ENCODE results near the gene PHOSPHO1.

Gene PHOSPHO1

GRCh38 chr17:49218941-49219913 lies 11.4 kb downstream of the PHOSPHO1 start:
- peak; percentile 73 for DNase-seq (ENCODE audit: low spot score)

GRCh38 chr17:49217651-49218413 lies 12.8 kb downstream of the PHOSPHO1 start:
- DNase-seq (ENCODE audit: low spot score) = peak; percentile 81

- DNase-seq (ENCODE audit: low spot score) = no peak
These were observed 13.5 kb downstream of the PHOSPHO1 start for GRCh38 chr17:49216953-49217650.

DNA sequence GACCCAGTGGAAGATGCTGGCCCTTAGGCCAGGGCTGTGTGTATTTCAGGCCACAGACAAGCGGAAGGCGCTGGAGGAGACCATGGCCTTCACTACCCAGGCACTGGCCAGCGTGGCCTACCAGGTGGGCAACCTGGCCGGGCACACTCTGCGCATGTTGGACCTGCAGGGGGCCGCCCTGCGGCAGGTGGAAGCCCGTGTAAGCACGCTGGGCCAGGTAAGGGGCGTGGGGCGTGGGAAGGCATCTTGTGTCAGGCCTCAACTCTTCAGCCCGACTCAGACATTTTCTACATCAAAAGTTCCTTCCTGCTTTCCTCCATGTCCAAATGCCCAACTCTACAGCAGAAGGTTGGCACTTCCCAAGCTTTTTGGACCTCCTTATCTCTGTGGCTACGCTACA lies 14.1 kb downstream of the PHOSPHO1 start:
- DNase-seq (ENCODE audit: low spot score) = no peak

GRCh38 chr17:49214676-49215360 lies 15.8 kb downstream of the PHOSPHO1 start:
- DNase-seq (ENCODE audit: low spot score) = no peak

- DNase-seq (ENCODE audit: low spot score) = no peak
These were observed 16.7 kb downstream of the PHOSPHO1 start for GRCh38 chr17:49213847-49214246.

DNA sequence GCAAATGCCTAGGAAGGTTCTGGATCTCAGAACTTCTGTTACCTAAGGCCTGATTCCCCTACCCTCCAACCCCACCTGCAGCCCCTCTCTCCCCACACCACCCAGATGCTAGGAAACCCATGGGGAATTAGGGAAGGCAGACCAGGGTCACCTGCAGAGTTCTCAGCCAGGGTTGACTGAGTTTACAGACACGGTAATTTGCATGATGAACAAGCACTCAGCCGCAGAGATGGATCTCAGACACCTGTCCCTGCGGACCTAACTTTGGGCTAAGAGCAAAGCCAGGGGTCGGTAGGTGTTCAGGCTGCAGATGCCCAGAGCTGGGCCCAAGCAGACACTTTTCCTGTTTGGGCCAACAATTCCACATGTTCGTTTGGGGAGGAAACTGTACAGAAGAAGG lies 17.2 kb downstream of the PHOSPHO1 start:
- no peak for DNase-seq (ENCODE audit: low spot score)

GRCh38 chr17:49210158-49211029 lies 20.2 kb downstream of the PHOSPHO1 start, which contains the start of the genes ABI3 and GNGT2:
Gene ABI3, plus strand, starts transcription at chr17:49210707. Its CDS starts 18 bp downstream, at chr17:49210725.
Gene GNGT2, minus strand, starts transcription at chr17:49210574. Its CDS starts 3,152 bp downstream, at chr17:49207422.
- DNase-seq (ENCODE audit: low spot score) = peak; percentile 68

GRCh38 chr17:49209061-49209571 lies 21.5 kb downstream of the PHOSPHO1 start:
- no peak for DNase-seq (ENCODE audit: low spot score)

- no peak for DNase-seq (ENCODE audit: low spot score)
These were observed 26.1 kb downstream of the PHOSPHO1 start for GRCh38 chr17:49204516-49204915.

GRCh38 chr17:49203796-49204195 lies 26.8 kb downstream of the PHOSPHO1 start:
- no peak for DNase-seq (ENCODE audit: low spot score)

- no peak for DNase-seq (ENCODE audit: low spot score)
These were observed 29.1 kb downstream of the PHOSPHO1 start for GRCh38 chr17:49201481-49201927.

DNA sequence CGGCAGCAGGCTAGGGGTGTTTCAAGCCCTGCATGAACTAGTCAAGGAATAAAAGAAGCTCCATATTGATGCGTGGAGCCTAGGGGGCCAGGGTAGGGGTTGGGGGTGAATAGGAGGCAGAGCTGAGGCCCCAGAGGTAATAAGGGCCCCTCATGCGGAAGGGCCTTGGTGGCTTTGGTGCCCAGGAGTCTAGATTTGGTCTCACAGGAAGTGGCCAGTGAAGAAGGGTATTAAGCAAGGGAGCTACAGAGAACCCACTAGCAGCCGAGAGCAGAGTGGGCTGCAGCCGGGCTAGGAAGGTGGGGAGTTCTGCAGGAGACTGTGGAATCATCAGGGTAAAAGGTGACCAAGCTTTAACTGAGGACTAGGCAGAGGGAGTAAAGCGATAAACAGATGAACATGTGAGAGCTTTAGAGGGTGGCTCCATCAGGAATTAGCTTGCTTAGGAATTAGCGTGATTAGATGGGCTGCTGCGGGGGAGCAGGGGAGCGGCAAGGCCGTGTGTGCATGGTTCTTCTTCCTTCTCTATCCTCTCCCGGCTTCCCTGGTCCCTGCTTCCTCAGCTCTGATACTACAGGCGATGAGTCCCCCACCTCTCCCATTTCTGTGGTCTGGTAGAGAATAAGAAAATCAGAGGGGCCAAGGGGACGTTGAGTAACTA lies 30.0 kb downstream of the PHOSPHO1 start:
- no peak for DNase-seq (ENCODE audit: low spot score)

DNA sequence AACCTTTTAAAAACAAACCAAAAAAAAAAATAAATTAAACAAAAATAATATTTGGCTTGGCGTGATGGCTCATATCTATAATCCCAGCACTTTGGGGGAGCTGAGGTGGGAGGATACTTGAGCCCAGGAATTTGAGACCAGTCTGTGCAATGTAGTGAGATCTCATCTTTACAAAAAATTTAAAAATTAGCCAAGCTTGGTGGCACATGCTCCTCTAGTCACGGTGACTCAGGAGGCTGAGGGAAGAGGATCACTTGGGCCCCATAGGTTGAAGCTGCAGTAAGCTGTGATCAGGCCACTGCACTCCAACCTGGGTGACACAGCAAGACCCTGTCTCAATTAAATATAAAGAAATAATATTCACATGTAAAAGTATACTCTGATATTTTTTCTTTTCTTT lies 32.4 kb downstream of the PHOSPHO1 start:
- DNase-seq (ENCODE audit: low spot score) = no peak

DNA sequence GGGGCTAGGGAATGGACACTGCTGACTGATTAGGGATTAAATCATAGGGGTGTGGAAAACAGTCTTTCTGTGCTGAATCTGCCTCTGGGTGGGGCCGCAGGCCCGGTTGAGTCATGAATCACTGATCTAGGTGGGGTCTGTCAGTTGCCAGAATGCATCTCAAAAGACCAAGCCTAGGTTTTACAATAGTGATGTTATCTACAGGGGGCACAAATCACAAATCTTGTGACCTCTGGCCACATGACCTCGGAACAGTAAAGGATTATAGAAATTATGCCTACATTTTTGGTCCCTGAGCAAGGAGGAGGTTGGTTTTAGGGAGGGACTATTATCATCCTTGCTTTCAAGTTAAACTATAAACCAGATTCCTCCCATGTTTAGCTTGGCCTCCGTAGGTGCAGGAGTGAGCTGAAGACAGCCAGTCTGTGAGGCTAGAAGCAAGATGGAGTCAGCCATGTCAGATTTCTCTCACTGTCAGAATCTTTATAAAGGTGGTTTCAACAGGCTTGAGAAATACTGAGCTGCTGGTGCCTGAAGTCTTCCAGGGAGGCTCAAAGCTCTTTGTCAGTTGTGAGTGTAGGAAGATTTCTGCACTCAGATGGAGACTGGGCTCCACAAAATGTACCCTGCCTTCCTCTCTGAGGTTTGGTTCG lies 33.1 kb downstream of the PHOSPHO1 start:
- no peak for DNase-seq (ENCODE audit: low spot score)

DNA sequence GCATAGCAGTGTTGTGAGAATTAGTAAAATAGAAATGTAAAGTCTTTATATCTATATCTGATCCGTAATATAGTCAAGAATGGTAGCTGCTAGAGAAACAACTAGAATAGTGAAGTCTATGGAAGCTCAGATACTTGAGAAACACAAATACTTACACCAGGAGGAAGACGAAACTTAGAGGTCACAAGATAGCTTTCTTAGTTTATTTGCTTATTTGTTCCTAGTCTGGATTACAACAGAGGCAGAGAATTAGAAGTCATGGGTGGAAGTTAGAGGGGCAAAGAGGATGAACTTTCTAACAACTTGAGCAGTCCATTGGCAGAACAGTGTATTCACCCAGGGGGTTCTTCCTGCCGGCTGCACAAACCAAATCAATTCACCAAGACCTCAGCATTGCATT lies 34.1 kb downstream of the PHOSPHO1 start:
- no peak for DNase-seq (ENCODE audit: low spot score)

- DNase-seq (ENCODE audit: low spot score) = no peak
These were observed 34.8 kb downstream of the PHOSPHO1 start for GRCh38 chr17:49195751-49196150.

DNA sequence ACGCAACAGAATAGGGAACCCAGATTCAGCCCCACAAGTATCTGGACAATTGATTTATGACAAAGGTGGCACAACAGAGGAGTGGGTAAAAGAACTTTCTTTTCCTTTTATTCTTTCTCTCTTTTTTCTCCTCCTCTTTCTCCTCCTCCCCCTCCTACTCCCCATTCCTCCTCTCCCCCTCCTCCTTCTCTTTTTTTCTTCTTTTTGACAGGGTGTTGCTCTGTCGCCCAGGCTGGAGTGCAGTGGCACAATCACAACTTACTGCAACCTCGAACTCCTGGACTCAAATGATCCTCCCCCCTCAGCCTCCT lies 36.3 kb downstream of the PHOSPHO1 start:
- DNase-seq (ENCODE audit: low spot score) = no peak
